NCI-H2196 (cell line): Measurements from ENCODE around the gene METRNL.
A peak's percentile ranks its signal among the peaks of the same experiment; 100 is the strongest.

Source experiments
- DNase-seq: peaks from one replicate; lab custom pipeline; 2025; ENCODE audit not compliant: unreplicated experiment; lab: John Stamatoyannopoulos, UW

METRNL gene

DNA sequence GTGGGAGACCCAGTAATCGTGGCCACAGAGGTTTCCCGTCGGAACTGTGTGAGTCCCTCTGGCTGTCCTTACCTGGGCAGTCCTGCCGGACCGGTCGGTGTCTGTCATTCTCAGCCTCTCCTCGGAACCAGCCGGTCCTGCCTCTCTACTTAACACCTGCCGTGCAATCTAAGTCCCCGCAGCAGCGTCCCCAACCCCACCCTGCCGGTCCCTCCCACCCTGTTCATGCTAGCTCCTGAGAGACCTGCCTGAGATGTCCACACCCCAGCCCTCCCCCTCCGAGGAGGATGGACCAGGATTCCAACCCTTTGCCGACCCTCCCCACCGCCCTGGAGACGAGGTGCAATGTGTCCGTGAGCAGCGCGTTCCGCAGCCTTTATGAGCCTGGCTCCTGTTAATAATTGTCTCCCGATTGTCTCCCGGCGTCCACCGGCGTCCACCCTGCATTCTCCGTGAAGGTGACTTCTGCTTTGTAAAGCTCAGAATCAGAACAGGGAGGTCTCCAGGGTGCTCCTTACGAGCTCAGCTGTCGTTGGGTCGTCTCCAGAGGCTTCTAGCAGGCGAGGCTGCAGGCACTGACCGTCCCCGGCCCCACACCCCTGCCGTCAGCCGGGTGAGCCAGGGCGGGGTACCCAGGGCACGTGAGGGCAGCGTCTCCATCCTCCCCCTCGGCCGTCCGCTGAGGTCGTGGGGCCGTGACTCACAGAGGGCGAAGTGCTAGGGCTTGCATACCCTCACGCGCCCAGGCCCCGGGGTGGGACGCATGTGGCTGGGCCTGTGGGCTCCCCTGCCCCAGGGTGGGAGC lies 10.1 kb downstream of the METRNL start:
- no peak for DNase-seq

- no peak for DNase-seq
These were observed 11.2 kb downstream of the METRNL start for GRCh38 chr17:83090444-83091256.

GRCh38 chr17:83091257-83092141 lies 12.1 kb downstream of the METRNL start:
- no peak for DNase-seq

- DNase-seq, result no peak
These were observed 12.8 kb downstream of the METRNL start for GRCh38 chr17:83092186-83092585.

GRCh38 chr17:83092931-83093330 lies 13.5 kb downstream of the METRNL start:
- DNase-seq, result no peak

DNA sequence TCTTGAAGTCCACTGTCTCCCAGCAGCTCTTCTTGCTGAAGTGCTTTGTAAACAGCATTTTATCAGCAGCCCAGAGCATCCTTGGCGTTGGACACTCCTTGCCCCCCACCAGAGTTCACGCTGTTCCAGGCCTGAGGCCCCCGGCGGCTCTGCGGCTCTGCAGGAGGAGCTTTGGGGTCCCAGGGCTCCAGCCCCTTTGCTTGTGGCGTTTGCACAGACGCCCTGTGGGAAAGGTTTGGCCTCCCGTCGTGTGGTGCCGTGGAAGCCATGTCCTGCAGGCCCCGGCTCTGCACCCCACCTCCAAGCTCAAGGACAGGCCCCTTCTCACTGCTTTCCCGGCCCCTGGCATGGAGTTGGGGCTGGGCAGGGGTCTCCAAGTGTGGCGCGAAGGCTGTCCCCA lies 14.1 kb downstream of the METRNL start:
- no peak for DNase-seq

GRCh38 chr17:83094291-83094690 lies 14.9 kb downstream of the METRNL start:
- DNase-seq, result no peak

- no peak for DNase-seq
These were observed 15.6 kb downstream of the METRNL start for GRCh38 chr17:83095016-83095415.

GRCh38 chr17:83096401-83097224 lies 17.2 kb downstream of the METRNL start:
- DNase-seq, result peak; percentile 80

DNA sequence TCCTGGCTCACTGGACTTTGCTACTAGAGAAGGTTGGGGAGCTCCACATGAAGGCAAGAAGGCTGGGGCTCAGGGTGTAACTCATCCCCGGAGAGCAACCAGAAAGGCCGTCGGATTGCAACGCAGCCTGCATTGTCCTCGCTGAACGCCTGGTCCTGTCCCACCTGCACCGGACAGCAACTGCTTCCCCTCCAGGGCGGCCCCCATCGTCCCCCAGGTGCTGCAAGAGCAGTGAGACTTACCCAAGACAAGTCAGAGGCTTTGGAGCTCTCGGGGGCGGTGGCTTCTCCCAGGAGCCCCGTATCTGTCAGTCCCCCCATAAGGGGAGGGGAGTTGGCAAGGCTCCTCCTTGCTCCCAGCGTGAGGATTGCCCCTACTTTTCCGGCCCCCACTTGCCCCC lies 18.4 kb downstream of the METRNL start:
- no peak for DNase-seq

DNA sequence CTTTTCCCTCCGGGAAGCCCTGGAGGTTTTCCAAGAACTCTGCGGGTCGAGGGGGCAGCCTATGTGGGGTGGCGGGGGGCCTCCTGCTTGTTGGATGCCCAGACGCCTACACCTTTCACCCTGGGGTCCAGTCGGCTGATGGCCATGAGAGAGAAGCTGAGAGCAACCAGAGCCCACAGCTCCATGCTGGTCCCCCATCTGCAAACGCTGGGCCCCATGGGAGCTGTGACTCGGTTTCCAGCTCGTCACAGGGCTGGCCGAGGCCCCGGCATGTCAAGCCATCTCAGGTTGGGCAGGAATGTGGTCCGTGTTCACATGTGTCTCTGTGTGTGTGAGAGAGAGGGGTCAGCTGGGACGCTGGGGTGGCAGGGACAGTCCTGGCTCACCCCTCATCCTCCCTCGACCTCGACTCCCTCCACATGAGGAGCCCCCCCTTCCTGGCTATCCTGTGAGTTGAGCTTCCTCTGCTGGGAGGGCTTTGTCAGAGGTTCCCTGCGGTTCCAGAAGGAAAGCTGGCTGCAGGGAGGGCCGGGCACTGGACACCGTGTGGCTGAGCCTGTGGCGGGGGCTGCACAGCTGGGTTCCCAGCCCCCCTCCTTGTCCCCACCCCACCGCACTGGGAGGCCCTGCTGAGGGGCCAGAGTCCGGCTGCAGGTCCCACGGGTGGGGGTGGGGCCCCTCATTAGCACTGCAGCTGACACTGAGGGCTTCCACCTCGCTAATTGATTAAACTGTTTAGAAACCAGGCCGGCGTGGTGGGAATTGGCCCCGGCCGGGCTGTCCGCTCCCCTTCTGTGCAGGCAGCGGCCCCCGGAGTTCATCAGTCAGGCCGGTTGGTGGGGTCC lies 19.1 kb downstream of the METRNL start:
- DNase-seq, result no peak

GRCh38 chr17:83099086-83099555 lies 19.7 kb downstream of the METRNL start:
- no peak for DNase-seq

GRCh38 chr17:83099570-83100181 lies 20.3 kb downstream of the METRNL start:
- peak; percentile 23 for DNase-seq

DNA sequence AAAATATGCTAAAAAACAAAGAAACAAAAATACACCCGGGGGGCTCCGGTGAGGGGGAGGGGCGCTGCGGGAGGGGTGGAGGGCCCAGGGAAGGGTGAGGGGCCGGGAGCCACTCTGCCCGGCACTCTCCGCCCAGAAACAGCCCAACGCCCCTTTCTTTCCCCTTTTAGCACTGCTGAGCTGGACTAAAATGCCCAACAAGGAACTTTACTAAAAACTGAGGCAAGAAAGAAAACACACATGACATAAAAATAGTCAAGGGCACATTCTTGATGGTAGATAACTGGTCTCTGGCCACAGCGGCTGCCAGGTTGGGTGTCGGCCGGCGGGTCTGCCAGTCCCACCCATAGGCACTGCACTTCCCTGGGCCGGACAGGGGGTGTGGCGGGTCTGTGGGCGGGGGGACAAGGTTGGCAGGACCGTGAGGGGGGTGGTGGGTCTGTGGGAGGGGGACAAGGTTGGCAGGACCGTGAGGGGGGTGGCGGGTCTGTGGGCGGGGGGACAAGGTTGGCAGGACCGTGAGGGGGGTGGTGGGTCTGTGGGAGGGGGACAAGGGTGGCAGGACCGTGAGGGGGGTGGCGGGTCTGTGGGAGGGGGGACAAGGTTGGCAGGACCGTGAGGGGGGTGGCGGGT lies 20.9 kb downstream of the METRNL start:
- no peak for DNase-seq

- peak; percentile 38 for DNase-seq
These were observed 21.5 kb downstream of the METRNL start for GRCh38 chr17:83100853-83101391.

DNA sequence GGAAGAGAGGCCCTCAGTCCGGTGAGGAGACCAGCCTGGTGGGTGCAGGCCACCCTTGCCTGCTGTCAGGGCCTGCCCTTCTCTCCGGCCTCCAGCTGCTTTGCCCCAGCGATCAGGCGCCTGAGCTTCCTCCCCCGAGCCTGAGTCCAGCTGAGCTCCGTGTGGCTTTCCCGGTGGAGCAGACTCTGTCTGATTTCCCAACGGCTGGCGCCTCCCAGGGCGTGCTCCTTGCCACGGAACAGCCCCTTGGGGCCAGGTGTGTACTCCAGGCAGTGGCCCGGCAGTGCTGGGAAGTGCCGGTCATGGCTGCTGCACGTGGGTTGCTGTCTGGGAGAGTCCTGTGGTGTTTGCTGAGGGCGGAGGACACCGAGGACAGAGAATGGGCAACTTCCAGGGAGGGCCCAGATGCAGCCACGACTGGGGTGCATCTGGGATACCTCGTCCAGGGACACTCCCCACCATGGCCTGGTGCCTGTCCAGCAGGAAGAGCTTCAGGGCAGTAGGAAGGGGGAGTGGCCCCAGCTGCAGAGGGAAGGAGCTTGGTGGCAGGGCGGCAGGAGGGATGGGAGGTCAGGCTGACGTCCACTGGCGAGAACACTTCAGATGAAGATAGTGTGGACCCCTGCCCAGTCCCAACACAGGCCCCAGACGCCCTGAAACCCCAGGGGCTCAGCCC lies 22.5 kb downstream of the METRNL start:
- peak; percentile 55 for DNase-seq

DNA sequence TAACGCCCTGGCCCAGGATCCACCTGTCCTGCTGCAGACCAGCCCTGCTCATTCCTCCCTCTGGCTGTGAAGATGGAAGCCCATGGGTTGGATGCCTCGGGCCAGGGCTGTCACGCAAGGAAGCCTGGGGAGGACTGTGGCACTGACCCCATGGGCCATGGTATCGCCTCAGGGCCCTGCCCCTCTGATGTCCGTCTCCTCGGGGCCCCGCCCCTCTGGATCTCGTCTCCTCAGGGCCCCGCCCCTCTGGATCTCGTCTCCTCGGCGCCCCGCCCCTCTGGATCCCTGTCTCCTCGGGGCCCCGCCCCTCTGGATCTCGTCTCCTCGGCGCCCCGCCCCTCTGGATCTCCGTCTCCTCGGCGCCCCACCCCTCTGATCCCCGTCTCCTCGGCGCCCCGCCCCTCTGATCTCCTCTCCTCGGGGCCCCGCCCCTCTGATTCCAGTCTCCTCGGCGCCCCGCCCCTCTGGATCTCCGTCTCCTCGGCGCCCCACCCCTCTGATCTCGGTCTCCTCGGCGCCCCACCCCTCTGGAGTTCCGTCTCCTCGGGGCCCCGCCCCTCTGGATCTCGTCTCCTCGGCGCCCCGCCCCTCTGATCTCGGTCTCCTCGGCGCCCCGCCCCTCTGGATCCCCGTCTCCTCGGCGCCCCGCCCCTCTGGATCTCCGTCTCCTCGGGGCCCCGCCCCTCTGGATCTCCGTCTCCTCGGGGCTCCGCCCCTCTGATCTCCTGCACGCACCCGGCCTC lies 24.0 kb downstream of the METRNL start:
- no peak for DNase-seq
